BLaER1 (cell line): ENCODE results near the gene ADAMTS10.

Experiments
- H3K27ac ChIP-seq: shearing (Covaris generic); formaldehyde crosslinking; 2 replicates; pipeline ENCODE4 v1.8.1; 2022
- H3K27me3 ChIP-seq: shearing (Covaris generic); formaldehyde crosslinking; 2 replicates; pipeline ENCODE4 v1.8.1; 2022
- H3K36me3 ChIP-seq: shearing (Covaris generic); formaldehyde crosslinking; 2 replicates; pipeline ENCODE4 v1.8.1; 2022
- H3K4me1 ChIP-seq: shearing (Covaris generic); formaldehyde crosslinking; 2 replicates; pipeline ENCODE4 v1.8.1; 2022
- H3K4me2 ChIP-seq: shearing (Covaris generic); formaldehyde crosslinking; 2 replicates; pipeline ENCODE4 v1.8.1; 2022
- H3K4me3 ChIP-seq: shearing (Covaris generic); formaldehyde crosslinking; 2 replicates; pipeline ENCODE4 v1.8.1; 2022
- H3K9ac ChIP-seq: shearing (Covaris generic); formaldehyde crosslinking; 2 replicates; pipeline ENCODE4 v1.8.1; 2022
- H3K9me3 ChIP-seq: shearing (Covaris generic); formaldehyde crosslinking; 2 replicates; pipeline ENCODE4 v1.8.1; 2022
- H4K20me1 ChIP-seq: shearing (Covaris generic); formaldehyde crosslinking; 2 replicates; pipeline ENCODE4 v1.8.1; 2022
- Cebpa-rat ChIP-seq: shearing (Covaris generic); IDR thresholded peaks from 2 replicates; pipeline ENCODE4 v1.8.1; 2022

The ADAMTS10 gene

DNA sequence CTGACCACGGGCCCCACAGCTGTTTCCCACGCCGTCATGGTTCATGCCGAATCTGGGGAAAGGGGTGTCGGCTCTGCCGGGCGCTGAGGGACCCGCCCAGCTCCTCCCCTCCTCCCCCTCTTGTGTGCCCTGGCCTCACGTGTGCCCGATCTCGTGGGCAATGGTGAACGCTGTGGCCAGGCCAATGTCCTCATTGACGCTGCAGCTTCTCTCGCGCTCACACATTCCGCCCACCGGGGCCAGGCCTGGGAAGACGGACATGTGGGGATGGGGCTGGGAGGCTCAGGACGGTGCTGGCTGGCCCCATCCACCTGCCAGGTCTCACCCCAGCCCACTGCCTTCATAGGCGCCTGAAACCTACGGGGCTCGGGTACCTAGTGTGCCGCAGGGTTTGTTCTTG, 14.3 kb downstream of the ADAMTS10 start:
- Histone ChIP-seq H3K9ac (peak overlapping the region; percentile 38; the same call in 1 of the 2 replicates), H3K9me3 (peaks cover 10% of the 10 kb centered on the region), H3K4me3 (peak overlapping the region; percentile 22; the same call in 1 of the 2 replicates), H3K36me3 (peaks cover 67% of the 10 kb centered on the region), H3K27ac (peak overlapping the region; percentile 74), H3K4me1 (peaks cover 59% of the 10 kb centered on the region), H4K20me1 (peaks cover 21% of the 10 kb centered on the region), H3K27me3 (no peaks in the 10 kb centered on the region), H3K4me2 (peak overlapping the region; percentile 90)
- TF ChIP-seq Cebpa-rat: no peak

DNA sequence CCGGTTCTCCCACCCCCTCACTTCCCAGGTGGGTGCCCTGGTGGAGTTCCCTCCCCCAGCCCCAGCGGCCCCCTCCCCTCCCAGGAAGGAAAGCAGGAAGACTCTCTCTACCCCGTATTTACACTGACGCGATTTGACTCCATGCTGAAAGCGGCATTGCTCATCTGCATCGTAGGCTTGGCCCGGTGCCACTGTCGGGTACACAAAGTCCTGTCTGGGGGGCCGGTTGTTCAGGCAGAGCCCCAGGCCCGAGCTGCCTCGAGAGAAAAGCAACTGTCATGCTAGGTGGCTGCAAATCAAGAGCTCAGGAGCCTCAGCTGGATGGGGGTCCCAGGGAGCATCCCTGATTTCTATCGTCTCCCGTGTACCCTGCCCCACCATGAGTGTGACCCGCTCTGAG, 14.9 kb downstream of the ADAMTS10 start:
- Histone ChIP-seq H3K36me3 (peaks cover 62% of the 10 kb centered on the region), H3K9ac (no peak overlapping the region), H3K27me3 (no peaks in the 10 kb centered on the region), H3K4me1 (peaks cover 64% of the 10 kb centered on the region), H3K9me3 (peaks cover 10% of the 10 kb centered on the region), H3K4me2 (peak overlapping the region; percentile 90), H4K20me1 (peaks cover 21% of the 10 kb centered on the region), H3K4me3 (peak overlapping the region; percentile 22; the same call in 1 of the 2 replicates), H3K27ac (peak overlapping the region; percentile 74)
- TF ChIP-seq Cebpa-rat: no peak

DNA sequence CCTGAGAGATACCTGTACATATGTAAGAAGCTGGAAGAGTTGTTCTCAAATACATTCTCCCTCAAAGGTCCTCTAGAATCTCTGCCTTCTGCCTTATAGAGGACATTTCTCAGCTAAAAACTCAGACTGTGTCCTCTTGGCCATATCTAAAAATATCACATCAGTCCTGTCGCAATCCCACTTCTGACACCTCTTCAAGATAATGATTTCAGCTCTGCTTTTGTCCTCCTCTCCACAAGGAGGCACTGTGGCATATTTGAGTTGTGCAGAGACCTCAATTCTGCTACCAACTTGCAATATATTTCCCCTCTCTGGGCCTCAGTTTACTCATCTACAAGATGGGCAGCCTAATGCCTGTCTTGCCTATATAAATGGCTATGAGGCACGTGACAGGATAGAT, 16.6 kb downstream of the ADAMTS10 start:
- Histone ChIP-seq H3K27ac (no peak overlapping the region), H3K4me2 (no peak overlapping the region), H4K20me1 (peaks cover 21% of the 10 kb centered on the region), H3K4me3 (no peak overlapping the region), H3K4me1 (peaks cover 64% of the 10 kb centered on the region), H3K9me3 (peaks cover 10% of the 10 kb centered on the region), H3K27me3 (no peaks in the 10 kb centered on the region), H3K36me3 (peaks cover 58% of the 10 kb centered on the region), H3K9ac (no peak overlapping the region)
- no peak for TF ChIP-seq Cebpa-rat

DNA sequence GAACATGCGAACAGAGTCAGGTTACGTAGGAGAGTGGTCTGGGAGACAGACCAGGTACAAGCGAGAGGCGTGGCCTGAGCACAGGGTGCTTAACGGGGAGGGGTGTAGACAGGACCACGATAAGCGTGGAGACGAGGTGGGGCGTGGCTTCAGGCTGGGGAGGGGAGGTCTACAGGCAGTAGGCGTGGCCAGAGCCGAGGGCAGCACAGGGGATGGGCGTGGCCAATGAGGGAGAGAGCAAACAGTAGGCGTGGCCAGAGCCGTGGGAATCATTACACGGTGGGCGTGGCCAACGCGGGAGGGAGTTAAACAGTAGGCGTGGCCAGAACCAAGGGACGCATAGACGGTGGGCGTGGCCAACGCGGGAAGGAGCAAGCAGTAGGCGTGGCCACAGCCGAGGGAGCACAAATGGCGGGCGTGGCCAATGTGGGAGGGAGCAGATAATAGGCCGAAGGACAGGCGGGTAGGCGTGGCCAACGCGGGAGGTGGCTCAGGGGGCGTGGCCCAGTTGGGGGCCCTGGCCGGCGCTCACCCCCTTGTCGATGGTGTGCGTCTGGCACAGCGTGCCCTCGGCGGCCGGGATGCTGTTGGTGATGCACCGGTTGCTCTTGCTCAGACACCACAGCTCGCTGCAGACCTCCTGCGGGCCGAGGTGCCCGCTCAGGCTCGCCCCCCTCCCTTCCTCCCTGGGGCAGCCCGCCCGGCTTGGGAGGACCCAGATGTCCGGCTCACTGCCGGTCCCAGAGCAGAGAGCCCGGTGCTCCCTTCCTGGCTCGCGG, 18.1 kb downstream of the ADAMTS10 start:
- Histone ChIP-seq H3K27ac (no peak overlapping the region), H3K9ac (no peak overlapping the region), H3K36me3 (peaks cover 58% of the 10 kb centered on the region), H3K27me3 (no peaks in the 10 kb centered on the region), H3K9me3 (peaks cover 10% of the 10 kb centered on the region), H3K4me2 (peak overlapping the region; percentile 67), H3K4me3 (no peak overlapping the region), H3K4me1 (peaks cover 54% of the 10 kb centered on the region), H4K20me1 (peaks cover 21% of the 10 kb centered on the region)
- TF ChIP-seq Cebpa-rat: no peak

DNA sequence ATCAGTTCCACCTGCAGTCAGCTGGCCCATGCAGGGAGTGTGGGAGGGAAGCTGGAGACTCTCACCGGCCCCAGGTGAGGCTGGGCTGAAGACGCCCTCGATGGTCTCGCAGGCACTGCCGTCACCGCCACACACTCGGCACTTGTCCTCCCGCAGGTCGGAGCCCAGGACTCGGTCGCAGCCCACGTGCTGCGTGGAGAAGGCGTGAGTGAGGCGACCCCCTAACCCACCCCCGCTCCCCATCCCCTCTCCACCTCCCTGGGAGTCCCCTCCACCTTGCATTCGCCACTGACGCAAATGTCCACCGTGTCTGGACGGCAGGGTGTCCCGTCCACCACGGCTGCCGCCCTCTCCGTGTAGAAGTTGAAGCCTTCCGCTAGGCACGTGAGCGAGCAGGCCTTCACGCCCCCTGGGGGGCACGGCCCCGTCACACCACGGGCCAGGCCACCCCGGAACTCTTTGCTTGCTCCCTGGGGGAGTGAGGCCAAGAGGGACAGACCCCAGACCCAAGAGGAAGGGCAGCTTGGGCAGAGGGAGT, 21.3 kb downstream of the ADAMTS10 start:
- H3K4me3 ChIP-seq: no peak overlapping the region
- no peak overlapping the region for H3K27ac ChIP-seq
- no peaks in the 10 kb centered on the region for H3K27me3 ChIP-seq
- peaks cover 25% of the 10 kb centered on the region for H3K4me1 ChIP-seq
- no peak overlapping the region for H3K9ac ChIP-seq
- no peak overlapping the region for H3K4me2 ChIP-seq
- H3K36me3 ChIP-seq: peaks cover 66% of the 10 kb centered on the region
- H3K9me3 ChIP-seq: peaks cover 7% of the 10 kb centered on the region
- no peak for TF ChIP-seq Cebpa-rat
- peaks cover 18% of the 10 kb centered on the region for H4K20me1 ChIP-seq

DNA sequence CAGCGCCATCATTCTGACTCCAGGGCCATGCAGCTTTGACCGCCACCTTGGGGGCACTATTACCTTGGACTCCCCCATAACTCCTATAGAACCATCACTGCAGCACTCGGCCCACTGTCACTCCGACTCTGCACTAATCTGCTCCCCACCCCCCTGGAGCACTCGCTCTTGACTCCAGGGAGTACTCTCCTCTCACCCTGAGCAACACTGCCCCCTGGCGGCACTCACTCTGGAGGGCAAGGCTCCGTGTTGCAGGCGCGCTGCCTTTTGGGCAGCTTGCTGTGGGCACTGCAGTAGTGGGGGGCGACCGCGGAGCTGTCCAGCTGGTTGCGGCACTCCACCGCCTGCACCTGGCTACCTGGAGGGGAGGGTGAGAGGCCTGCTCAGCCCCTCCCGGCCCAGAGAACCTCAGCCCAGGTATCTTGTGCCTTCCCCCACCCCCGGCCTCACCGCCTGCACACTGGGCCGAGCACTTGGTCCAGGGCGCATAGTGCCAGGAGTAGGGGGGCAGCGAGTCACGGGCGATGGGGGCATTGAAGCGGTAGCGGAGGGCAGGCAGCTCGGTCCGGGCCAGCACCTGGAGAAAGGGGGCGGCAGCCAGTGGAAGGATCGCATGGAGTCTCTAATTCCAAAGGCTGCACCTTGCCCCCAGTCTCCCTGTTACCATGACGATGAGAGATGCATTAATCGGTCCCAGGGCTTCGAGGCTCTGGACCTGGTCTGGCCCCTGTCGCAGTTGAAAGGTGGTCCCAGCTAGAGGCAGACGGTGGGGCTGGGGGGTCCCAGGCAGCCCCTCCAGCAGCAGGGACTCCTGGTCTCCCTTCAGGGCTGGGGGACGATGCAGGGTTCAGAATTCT, 24.4 kb downstream of the ADAMTS10 start:
- Histone ChIP-seq H3K4me2 (no peak overlapping the region), H3K4me1 (peaks cover 7% of the 10 kb centered on the region), H4K20me1 (peaks cover 12% of the 10 kb centered on the region; the same call in 1 of the 2 replicates), H3K27me3 (no peaks in the 10 kb centered on the region), H3K9ac (no peak overlapping the region), H3K4me3 (no peak overlapping the region), H3K27ac (no peak overlapping the region), H3K9me3 (no peaks in the 10 kb centered on the region), H3K36me3 (peaks cover 75% of the 10 kb centered on the region)
- TF ChIP-seq Cebpa-rat: no peak

DNA sequence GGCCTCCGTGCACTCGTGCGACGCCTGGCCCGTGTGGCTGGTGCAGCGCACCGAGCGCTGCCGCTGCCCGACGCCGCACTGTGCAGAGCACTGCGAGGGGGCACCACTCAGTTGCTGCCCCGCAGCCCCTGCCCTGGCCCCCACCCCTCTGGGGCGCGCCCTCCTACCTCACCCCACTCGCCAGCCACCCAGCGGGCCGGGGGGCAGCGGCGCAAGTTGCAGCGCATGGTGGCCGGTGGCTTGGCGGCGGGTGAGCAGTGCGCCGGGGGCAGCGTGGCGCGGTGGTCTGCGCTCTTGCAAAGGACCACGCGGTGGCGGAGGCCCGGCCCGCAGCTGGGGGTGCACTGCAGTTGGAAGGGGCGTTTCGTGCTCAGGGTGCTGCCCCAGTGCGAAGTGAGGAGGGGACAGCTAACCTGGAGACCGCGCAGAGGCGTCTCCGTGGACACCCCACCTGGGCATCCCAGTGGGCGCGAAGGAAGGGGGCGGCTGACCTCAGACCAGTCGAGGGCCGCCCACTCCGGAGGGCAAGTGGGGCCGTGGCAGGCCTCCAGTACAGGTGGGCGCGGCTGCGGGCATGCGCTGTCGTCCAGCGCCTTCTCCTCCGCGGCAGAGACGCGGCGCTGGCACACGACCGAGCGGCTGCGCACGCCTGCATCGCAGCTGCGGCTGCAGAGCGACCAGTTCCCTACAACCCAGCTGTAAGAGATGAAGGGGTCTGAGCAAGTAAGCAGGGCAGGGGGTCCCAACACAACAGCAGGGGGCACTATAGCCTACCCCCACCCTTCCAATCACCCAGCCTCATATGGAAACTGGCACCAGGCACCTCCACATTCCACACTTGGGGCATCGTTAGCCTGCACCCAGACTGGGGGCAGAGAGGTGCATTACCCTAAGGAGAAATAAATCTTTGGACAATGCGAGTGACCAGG, 25.3 kb downstream of the ADAMTS10 start:
- TF ChIP-seq Cebpa-rat: no peak
- no peaks in the 10 kb centered on the region for H3K9me3 ChIP-seq
- no peak overlapping the region for H3K9ac ChIP-seq
- no peak overlapping the region for H3K27ac ChIP-seq
- H3K4me3 ChIP-seq: no peak overlapping the region
- peaks cover 10% of the 10 kb centered on the region for H3K4me1 ChIP-seq
- peaks cover 12% of the 10 kb centered on the region; the same call in 1 of the 2 replicates for H4K20me1 ChIP-seq
- H3K27me3 ChIP-seq: no peaks in the 10 kb centered on the region
- no peak overlapping the region for H3K4me2 ChIP-seq
- H3K36me3 ChIP-seq: peaks cover 75% of the 10 kb centered on the region

DNA sequence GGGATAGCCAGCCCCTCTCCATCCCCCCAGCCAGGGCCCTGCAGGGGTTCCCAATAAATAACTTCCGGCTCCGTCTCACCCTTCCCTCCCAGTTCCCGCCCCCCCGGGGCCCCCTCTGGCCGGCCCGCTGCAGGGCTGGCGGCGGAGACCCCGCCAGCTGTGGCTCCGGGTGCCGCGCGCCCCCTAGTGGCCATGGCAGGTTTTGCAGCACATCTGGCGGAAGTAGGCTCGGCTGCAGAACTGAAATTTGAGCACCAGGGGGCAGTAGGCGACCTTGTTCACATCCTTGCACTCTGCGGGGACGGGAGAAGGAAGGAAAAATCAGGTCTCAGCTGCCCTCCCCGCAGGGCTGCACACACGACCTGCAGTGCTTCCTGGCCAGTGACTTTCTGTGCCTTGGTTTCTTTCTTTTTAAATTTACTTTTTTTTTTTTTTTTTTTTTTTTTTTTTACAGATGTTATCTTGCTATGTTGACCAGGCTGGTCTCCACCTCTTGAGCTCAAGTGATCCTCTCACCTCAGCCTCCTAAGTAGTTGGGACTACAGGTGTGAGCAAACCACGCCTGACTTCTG, 29.7 kb downstream of the ADAMTS10 start:
- no peak overlapping the region for H3K27ac ChIP-seq
- no peaks in the 10 kb centered on the region for H3K9me3 ChIP-seq

More for the DNA sequence above, 29.7 kb downstream of the ADAMTS10 start:
- H3K4me3 ChIP-seq: no peak overlapping the region
- peaks cover 49% of the 10 kb centered on the region for H3K4me1 ChIP-seq
- no peak for TF ChIP-seq Cebpa-rat
- peaks cover 34% of the 10 kb centered on the region for H3K36me3 ChIP-seq
- H3K27me3 ChIP-seq: peaks cover 6% of the 10 kb centered on the region; the same call in 1 of the 2 replicates
- 0 out of 2 replicates have a peak, but pooled peaks cover 7% of the 10 kb centered on the region for H4K20me1 ChIP-seq
- 0 out of 2 replicates have a peak overlapping the region, but pooled peaks have one; percentile 15 for H3K9ac ChIP-seq
- peak overlapping the region; percentile 72 for H3K4me2 ChIP-seq
